Measurements from ENCODE around the gene ETS1. TPM values are rescaled to one million over a fixed set of nuclear protein-coding genes. Genes with fewer than 3 reads are reported as not detected.

The ETS1 gene
- total RNA-seq, 2 experiments from 2014 or later, result 579 to 590 TPM

- H3K27ac ChIP-seq (ENCODE audit: low read depth in 1 of 2, low read length in 2 of 2), result no peak overlapping the region
- H3K27ac Mint-ChIP-seq, result peak overlapping the region; percentile 94
- intact Hi-C loops (cut with DNase I, micrococcal nuclease), result loop anchor here in 1 of 2 experiments (2.0 kb wide), 1 partner anchor 20 kb away; no protein-coding TSS in a partner anchor
Observed at GRCh38 chr11:128544471-128545051, 42.8 kb downstream of the ETS1 start.

GRCh38 chr11:128540469-128540868 lies 46.9 kb downstream of the ETS1 start:
- no peak for TF ChIP-seq CTCF (IDR thresholded peaks at IDR 0.05)
- POLR2A ChIA-PET, result interaction anchor here (11.0 kb wide), 1 partner anchor 13 kb away, joined by 102 read pairs; no protein-coding TSS in a partner anchor
- Mint-ChIP-seq H3K36me3 (ENCODE audit: low read depth) (no peaks in the 10 kb centered on the region), H3K9me3 (no peaks in the 10 kb centered on the region), H3K27me3 (no peaks in the 10 kb centered on the region), H3K27ac (no peak overlapping the region), H3K4me1 (ENCODE audit: low read depth) (peaks cover 39% of the 10 kb centered on the region), H3K4me3 (no peak overlapping the region)
- Histone ChIP-seq H3K9me3 (ENCODE audit: control insufficient read depth in 1 of 2, insufficient read depth in 1 of 2, low read length in 2 of 2) (no peaks in the 10 kb centered on the region), H3K36me3 (ENCODE audit: insufficient read depth, low read length) (no peaks in the 10 kb centered on the region), H3K4me3 (ENCODE audit: low read length) (no peak overlapping the region), H3K4me1 (ENCODE audit: insufficient read depth, low read length) (peaks cover 9% of the 10 kb centered on the region), H3K27ac (ENCODE audit: low read depth in 1 of 2, low read length in 2 of 2) (no peak overlapping the region), H3K27me3 (ENCODE audit: control insufficient read depth in 1 of 2, insufficient read depth in 2 of 2, low read length in 2 of 2) (no peaks in the 10 kb centered on the region)
- DNase-seq (no peak), ATAC-seq (ENCODE audit: poor library complexity) (no peak)
- intact Hi-C loops (cut with DNase I, micrococcal nuclease), result no loop called here
- CTCF ChIA-PET, result no interaction called here

More at GRCh38 chr11:128544471-128545051, 42.8 kb downstream of the ETS1 start:
- H3K4me1 Mint-ChIP-seq (ENCODE audit: low read depth), result peaks cover 71% of the 10 kb centered on the region
- H3K36me3 Mint-ChIP-seq (ENCODE audit: low read depth), result no peaks in the 10 kb centered on the region
- H3K4me3 ChIP-seq (ENCODE audit: low read length), result peak overlapping the region; percentile 4
- DNase-seq, result peak in 5 of 14 experiments; percentile 24 to 69 (median 39)
- no peaks in the 10 kb centered on the region for H3K27me3 ChIP-seq (ENCODE audit: control insufficient read depth in 1 of 2, insufficient read depth in 2 of 2, low read length in 2 of 2)
- ATAC-seq (ENCODE audit: poor library complexity), result peak; percentile 61
- H3K9me3 ChIP-seq (ENCODE audit: control insufficient read depth in 1 of 2, insufficient read depth in 1 of 2, low read length in 2 of 2), result no peaks in the 10 kb centered on the region
- H3K27me3 Mint-ChIP-seq, result no peaks in the 10 kb centered on the region
- H3K9me3 Mint-ChIP-seq, result no peaks in the 10 kb centered on the region
- no peak for TF ChIP-seq CTCF (IDR thresholded peaks at IDR 0.05)
- no peaks in the 10 kb centered on the region for H3K36me3 ChIP-seq (ENCODE audit: insufficient read depth, low read length)
- ChIA-PET POLR2A (interaction anchor here (0.7 to 11.0 kb wide), 17 partner anchors 8 to 172 kb away, joined by 3 to 102 read pairs (median 4); no protein-coding TSS in a partner anchor), CTCF (interaction anchor here (1.0 to 2.7 kb wide), 5 partner anchors 19 to 254 kb away, joined by 3 to 8 read pairs (median 4); no protein-coding TSS in a partner anchor)
- H3K4me3 Mint-ChIP-seq, result peak overlapping the region; percentile 74
- peaks cover 31% of the 10 kb centered on the region for H3K4me1 ChIP-seq (ENCODE audit: insufficient read depth, low read length)

GRCh38 chr11:128536506-128536905 lies 50.9 kb downstream of the ETS1 start:
- Mint-ChIP-seq H3K36me3 (ENCODE audit: low read depth) (no peaks in the 10 kb centered on the region), H3K9me3 (no peaks in the 10 kb centered on the region), H3K27me3 (no peaks in the 10 kb centered on the region), H3K4me3 (no peak overlapping the region), H3K27ac (no peak overlapping the region), H3K4me1 (ENCODE audit: low read depth) (peaks cover 27% of the 10 kb centered on the region)
- ChIA-PET POLR2A (interaction anchor here (0.6 to 1.9 kb wide), 3 partner anchors 11 to 37 kb away, joined by 3 to 7 read pairs (median 3); no protein-coding TSS in a partner anchor), CTCF (interaction anchor here (1.3 to 2.3 kb wide), 2 partner anchors 10 to 17 kb away, joined by 4 to 7 read pairs; no protein-coding TSS in a partner anchor)
- no peak for ATAC-seq (ENCODE audit: poor library complexity)
- Histone ChIP-seq H3K36me3 (ENCODE audit: insufficient read depth, low read length) (no peaks in the 10 kb centered on the region), H3K27ac (ENCODE audit: low read depth in 1 of 2, low read length in 2 of 2) (no peak overlapping the region), H3K4me3 (ENCODE audit: low read length) (no peak overlapping the region), H3K27me3 (ENCODE audit: control insufficient read depth in 1 of 2, insufficient read depth in 2 of 2, low read length in 2 of 2) (no peaks in the 10 kb centered on the region), H3K4me1 (ENCODE audit: insufficient read depth, low read length) (no peaks in the 10 kb centered on the region), H3K9me3 (ENCODE audit: control insufficient read depth in 1 of 2, insufficient read depth in 1 of 2, low read length in 2 of 2) (no peaks in the 10 kb centered on the region)
- no peak for DNase-seq
- TF ChIP-seq CTCF (IDR thresholded peaks at IDR 0.05), result no peak
- intact Hi-C loops (cut with DNase I, micrococcal nuclease), result no loop called here
